ENCODE data around the gene MLH1. TPM values are rescaled to one million over a fixed set of nuclear protein-coding genes. Genes with fewer than 3 reads are reported as not detected.

MLH1 gene
- total and polyA plus RNA-seq, 5 donors = 27.8 to 38.9 (median 36.7) TPM

- intact Hi-C loops (cut with DNase I) = loop anchor here (5.0 to 10.0 kb wide), 2 partner anchors 188 to 191 kb away; no protein-coding TSS in a partner anchor
- WGBS = 80% methylated on average over 2 of the region's 2 CpGs
- no peak for ATAC-seq
These were observed 30.8 kb downstream of the MLH1 start for GRCh38 chr3:37024092-37024491.

GRCh38 chr3:37024820-37025405, 31.6 kb downstream of the MLH1 start:
- no peak for DNase-seq
- intact Hi-C loops (cut with DNase I) = loop anchor here (5.0 to 10.0 kb wide), 2 partner anchors 187 to 190 kb away; no protein-coding TSS in a partner anchor
- no peak for ATAC-seq
- Histone ChIP-seq H3K4me3 (ENCODE audit: low read length) (no peak overlapping the region), H3K27me3 (ENCODE audit: control insufficient read depth, insufficient read depth) (no peaks in the 10 kb centered on the region), H3K4me1 (ENCODE audit: control insufficient read depth, insufficient read depth, low read length) (no peaks in the 10 kb centered on the region), H3K9me3 (ENCODE audit: control insufficient read depth, low read length) (no peaks in the 10 kb centered on the region), H3K27ac (ENCODE audit: low read length) (no peak overlapping the region)
- WGBS = 97% methylated on average over 3 of the region's 3 CpGs

More at GRCh38 chr3:37024092-37024491, 30.8 kb downstream of the MLH1 start:
- no peak overlapping the region for H3K4me3 ChIP-seq (ENCODE audit: low read length)
- H3K27me3 ChIP-seq (ENCODE audit: control insufficient read depth, insufficient read depth) = no peaks in the 10 kb centered on the region
- DNase-seq = no peak
- H3K27ac ChIP-seq (ENCODE audit: low read length) = no peak overlapping the region
- H3K9me3 ChIP-seq (ENCODE audit: control insufficient read depth, low read length) = no peaks in the 10 kb centered on the region
- H3K4me1 ChIP-seq (ENCODE audit: control insufficient read depth, insufficient read depth, low read length) = no peaks in the 10 kb centered on the region

GRCh38 chr3:37025561-37026335, 32.4 kb downstream of the MLH1 start:
- H3K27ac ChIP-seq (ENCODE audit: low read length) = peak overlapping the region; percentile 30
- DNase-seq (no peak), ATAC-seq (no peak)
- WGBS = 75% methylated on average over 3 of the region's 3 CpGs
- H3K4me1 ChIP-seq (ENCODE audit: control insufficient read depth, insufficient read depth, low read length) = no peaks in the 10 kb centered on the region
- no peak overlapping the region for H3K4me3 ChIP-seq (ENCODE audit: low read length)
- H3K27me3 ChIP-seq (ENCODE audit: control insufficient read depth, insufficient read depth) = no peaks in the 10 kb centered on the region
- intact Hi-C loops (cut with DNase I) = loop anchor here in 3 of 4 donors (10.0 kb wide), 1 partner anchor 189 kb away; no protein-coding TSS in a partner anchor
- no peaks in the 10 kb centered on the region for H3K9me3 ChIP-seq (ENCODE audit: control insufficient read depth, low read length)

- DNase-seq (no peak), ATAC-seq (no peak)
- Histone ChIP-seq H3K9me3 (ENCODE audit: control insufficient read depth, low read length) (no peaks in the 10 kb centered on the region), H3K4me1 (ENCODE audit: control insufficient read depth, insufficient read depth, low read length) (peaks cover 3% of the 10 kb centered on the region), H3K4me3 (ENCODE audit: low read length) (no peak overlapping the region), H3K27me3 (ENCODE audit: control insufficient read depth, insufficient read depth) (no peaks in the 10 kb centered on the region), H3K27ac (ENCODE audit: low read length) (no peak overlapping the region)
- 74% methylated on average over 5 of the region's 5 CpGs for WGBS
- intact Hi-C loops (cut with DNase I) = loop anchor here in 3 of 4 donors (10.0 kb wide), 1 partner anchor 188 kb away; no protein-coding TSS in a partner anchor
These were observed 33.5 kb downstream of the MLH1 start for GRCh38 chr3:37026851-37027250.

GRCh38 chr3:37028329-37028728, 35.0 kb downstream of the MLH1 start:
- peak overlapping the region; percentile 1 for H3K27ac ChIP-seq (ENCODE audit: low read length)
- WGBS = 34% methylated on average over 1 of the region's 1 CpG
- DNase-seq (peak; percentile 72 to 85 (median 72)), ATAC-seq (peak; percentile 75 to 80)
- no peak overlapping the region for H3K4me3 ChIP-seq (ENCODE audit: low read length)
- H3K27me3 ChIP-seq (ENCODE audit: control insufficient read depth, insufficient read depth) = no peaks in the 10 kb centered on the region
- intact Hi-C loops (cut with DNase I) = loop anchor here in 3 of 4 donors (10.0 kb wide), 1 partner anchor 186 kb away; no protein-coding TSS in a partner anchor
- H3K4me1 ChIP-seq (ENCODE audit: control insufficient read depth, insufficient read depth, low read length) = peaks cover 5% of the 10 kb centered on the region
- no peaks in the 10 kb centered on the region for H3K9me3 ChIP-seq (ENCODE audit: control insufficient read depth, low read length)

DNA sequence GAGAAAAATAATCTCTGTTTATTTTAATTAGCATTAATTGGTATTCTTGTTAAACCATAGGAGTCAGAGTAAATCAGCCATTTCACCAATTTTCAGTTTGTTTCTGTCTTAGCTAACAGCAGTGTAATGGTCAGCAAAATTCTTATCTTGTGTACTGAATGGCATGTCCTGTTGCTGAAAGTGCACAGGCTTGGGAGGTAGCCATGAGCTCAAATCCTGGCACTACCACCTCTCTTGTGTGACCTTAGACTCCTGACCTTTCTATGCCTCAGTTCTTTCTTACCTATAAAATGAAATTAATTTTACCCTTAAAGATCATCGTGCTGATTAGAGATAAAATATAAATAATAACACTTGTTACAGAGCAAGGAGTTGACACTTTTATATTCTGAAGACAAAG, 35.8 kb downstream of the MLH1 start:
- peak in 2 of 3 donors; percentile 27 to 44 for DNase-seq
- WGBS = 86% methylated on average over 1 of the region's 1 CpG

GRCh38 chr3:37029516-37030163, 36.3 kb downstream of the MLH1 start:
- Histone ChIP-seq H3K4me3 (ENCODE audit: low read length) (no peak overlapping the region), H3K9me3 (ENCODE audit: control insufficient read depth, low read length) (no peaks in the 10 kb centered on the region), H3K27ac (ENCODE audit: low read length) (peak overlapping the region; percentile 76), H3K27me3 (ENCODE audit: control insufficient read depth, insufficient read depth) (no peaks in the 10 kb centered on the region), H3K4me1 (ENCODE audit: control insufficient read depth, insufficient read depth, low read length) (peaks cover 5% of the 10 kb centered on the region)
- intact Hi-C loops (cut with DNase I) = loop anchor here in 3 of 4 donors (10.0 kb wide), 1 partner anchor 185 kb away; no protein-coding TSS in a partner anchor
- ATAC-seq = no peak
- no peak for DNase-seq

More for the DNA sequence above, 35.8 kb downstream of the MLH1 start:
- no peaks in the 10 kb centered on the region for H3K27me3 ChIP-seq (ENCODE audit: control insufficient read depth, insufficient read depth)
- peaks cover 5% of the 10 kb centered on the region for H3K4me1 ChIP-seq (ENCODE audit: control insufficient read depth, insufficient read depth, low read length)
- no peaks in the 10 kb centered on the region for H3K9me3 ChIP-seq (ENCODE audit: control insufficient read depth, low read length)
- H3K4me3 ChIP-seq (ENCODE audit: low read length) = no peak overlapping the region
- peak; percentile 74 for ATAC-seq
- intact Hi-C loops (cut with DNase I) = loop anchor here in 3 of 4 donors (10.0 kb wide), 1 partner anchor 186 kb away; no protein-coding TSS in a partner anchor
- H3K27ac ChIP-seq (ENCODE audit: low read length) = peak overlapping the region; percentile 93

DNA sequence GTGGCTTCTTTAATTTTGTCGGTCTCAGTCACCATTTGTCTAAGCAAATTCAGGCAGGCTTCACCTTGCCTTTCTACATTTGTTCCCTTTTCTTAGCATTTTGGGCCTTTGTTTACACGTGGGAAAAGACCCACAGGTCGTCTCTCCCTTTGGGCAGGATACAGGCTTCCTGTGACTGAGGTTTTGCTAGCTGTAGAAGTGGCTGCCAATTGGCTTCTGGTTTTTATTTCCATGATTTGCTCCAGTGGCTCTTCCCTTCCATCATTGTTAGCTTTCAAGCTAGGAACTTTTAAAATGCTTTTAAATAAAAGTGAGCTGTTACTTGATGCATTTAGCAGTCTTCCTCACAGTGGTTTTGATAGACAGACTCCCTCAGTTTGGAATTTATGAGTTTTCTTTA, 37.3 kb downstream of the MLH1 start:
- H3K27me3 ChIP-seq (ENCODE audit: control insufficient read depth, insufficient read depth) = no peaks in the 10 kb centered on the region
- H3K4me1 ChIP-seq (ENCODE audit: control insufficient read depth, insufficient read depth, low read length) = peaks cover 5% of the 10 kb centered on the region
- intact Hi-C loops (cut with DNase I) = no loop called here
- H3K27ac ChIP-seq (ENCODE audit: low read length) = peak overlapping the region; percentile 87
- DNase-seq = no peak
- no peak overlapping the region for H3K4me3 ChIP-seq (ENCODE audit: low read length)
- WGBS = 35% methylated on average over 3 of the region's 3 CpGs
- no peaks in the 10 kb centered on the region for H3K9me3 ChIP-seq (ENCODE audit: control insufficient read depth, low read length)
- peak in 1 of 2 donors; percentile 70 for ATAC-seq

GRCh38 chr3:37031096-37031682, 37.9 kb downstream of the MLH1 start:
- Histone ChIP-seq H3K9me3 (ENCODE audit: control insufficient read depth, low read length) (no peaks in the 10 kb centered on the region), H3K4me1 (ENCODE audit: control insufficient read depth, insufficient read depth, low read length) (peaks cover 5% of the 10 kb centered on the region), H3K27ac (ENCODE audit: low read length) (peak overlapping the region; percentile 62), H3K4me3 (ENCODE audit: low read length) (no peak overlapping the region), H3K27me3 (ENCODE audit: control insufficient read depth, insufficient read depth) (no peaks in the 10 kb centered on the region)
- intact Hi-C loops (cut with DNase I) = no loop called here
- ATAC-seq (peak in 1 of 2 donors; percentile 20), DNase-seq (no peak)
- 69% methylated on average over 7 of the region's 7 CpGs for WGBS

GRCh38 chr3:37032961-37033360, 39.6 kb downstream of the MLH1 start:
- H3K4me3 ChIP-seq (ENCODE audit: low read length) = no peak overlapping the region
- ATAC-seq (peak; percentile 63 to 64), DNase-seq (peak; percentile 33 to 74 (median 70))
- H3K27me3 ChIP-seq (ENCODE audit: control insufficient read depth, insufficient read depth) = no peaks in the 10 kb centered on the region
- 58% methylated on average over 10 of the region's 10 CpGs for WGBS
- no peaks in the 10 kb centered on the region for H3K9me3 ChIP-seq (ENCODE audit: control insufficient read depth, low read length)
- no peak overlapping the region for H3K27ac ChIP-seq (ENCODE audit: low read length)
- intact Hi-C loops (cut with DNase I) = no loop called here
- H3K4me1 ChIP-seq (ENCODE audit: control insufficient read depth, insufficient read depth, low read length) = peaks cover 5% of the 10 kb centered on the region
